GM19351 (cell line): Measurements from ENCODE around the gene CDH13.

Experiments
- ATAC-seq: cut with Tn5 transposase; IDR thresholded peaks from one replicate; pipeline ENCODE4 v1.9.1; 2021; ENCODE audit warnings: mild to moderate bottlenecking, moderate library complexity; ENCODE audit not compliant: unreplicated experiment

CDH13 gene

DNA sequence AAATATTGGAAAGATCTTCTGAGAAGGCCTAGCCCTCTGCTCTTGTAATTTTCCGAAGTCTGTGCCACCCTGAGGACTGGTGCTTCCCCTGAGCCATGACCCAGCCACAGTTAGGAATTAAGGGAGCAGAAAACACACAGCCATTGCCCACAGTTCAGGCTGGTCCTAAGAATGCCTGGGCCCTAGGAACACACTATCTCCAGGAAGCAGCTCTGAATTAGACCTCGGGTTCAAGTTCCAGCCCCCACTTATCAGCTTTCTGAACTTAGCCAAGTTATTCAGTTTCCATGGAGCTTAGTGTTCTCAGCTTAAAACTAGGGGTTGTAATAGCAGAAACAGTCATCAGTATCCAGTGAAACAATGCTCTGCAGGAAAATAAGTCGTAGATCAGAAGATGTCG is 56.0 kb downstream of the CDH13 start:
- no peak for ATAC-seq

DNA sequence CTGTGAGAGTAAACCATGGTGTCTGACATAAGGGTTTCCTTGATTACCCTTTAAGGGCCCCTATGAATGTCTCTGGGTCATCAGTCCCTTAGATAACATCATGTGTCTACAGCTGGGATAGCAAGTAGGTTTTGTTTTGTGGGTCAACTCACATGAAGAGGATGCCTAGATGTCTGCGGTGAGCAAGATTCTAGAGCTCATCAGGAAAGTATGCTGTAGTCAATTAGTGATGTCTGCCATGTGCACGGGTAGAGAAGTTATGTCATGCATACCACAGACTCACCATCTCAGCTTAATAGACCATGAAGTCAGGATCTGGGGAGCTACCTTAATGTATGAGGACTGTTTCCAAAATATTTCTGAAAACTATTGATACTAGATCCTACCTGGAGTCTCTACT is 57.5 kb downstream of the CDH13 start:
- ATAC-seq = no peak

DNA sequence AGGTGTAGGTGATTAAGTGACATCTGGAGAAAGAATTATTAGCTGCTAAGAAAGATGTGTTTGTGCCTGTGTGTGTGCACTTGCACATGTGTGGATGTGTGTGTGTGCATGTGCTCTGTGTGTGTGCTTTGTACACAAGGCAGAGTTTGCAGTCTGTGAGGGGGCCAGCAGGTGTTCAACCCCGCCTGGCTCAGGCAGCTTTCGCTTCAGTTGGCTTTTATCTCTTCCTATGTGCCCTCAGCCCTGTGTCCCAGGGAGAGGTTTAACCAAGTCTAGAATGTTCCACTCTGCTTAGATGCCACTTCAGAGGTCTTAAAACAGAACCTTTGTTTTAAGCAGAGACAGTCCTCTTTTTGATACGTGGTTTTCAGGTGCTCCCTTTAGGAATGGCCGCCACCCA is 58.8 kb downstream of the CDH13 start:
- ATAC-seq = no peak

DNA sequence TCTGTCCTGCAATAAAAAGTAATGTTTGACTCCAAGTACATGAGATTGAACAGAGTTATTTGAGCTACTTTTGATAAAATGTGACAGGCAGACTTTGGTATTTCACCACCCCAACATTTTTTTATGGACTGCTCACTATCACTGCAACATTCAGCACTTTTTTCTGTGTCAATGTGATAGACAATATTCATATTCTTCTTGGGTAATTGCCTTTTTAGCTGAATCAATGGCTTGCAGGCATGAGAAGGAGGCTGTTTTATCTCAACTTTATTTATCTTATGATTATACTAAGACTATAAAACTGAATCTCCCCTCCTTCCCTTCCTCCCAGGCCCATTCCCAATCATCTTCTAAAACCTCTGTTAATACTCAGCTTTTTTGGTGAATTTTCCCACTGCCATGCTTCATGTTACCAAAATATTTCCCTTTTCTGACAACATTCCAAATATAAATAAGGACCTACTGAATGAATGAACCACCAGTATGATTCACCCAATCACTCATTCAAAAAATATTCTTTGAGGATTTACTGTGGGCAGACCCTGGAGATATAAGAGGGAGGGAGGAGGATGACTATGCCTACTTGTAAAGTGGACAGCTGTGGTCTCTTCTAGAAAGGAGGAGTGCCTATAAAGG is 67.6 kb downstream of the CDH13 start:
- no peak for ATAC-seq

DNA sequence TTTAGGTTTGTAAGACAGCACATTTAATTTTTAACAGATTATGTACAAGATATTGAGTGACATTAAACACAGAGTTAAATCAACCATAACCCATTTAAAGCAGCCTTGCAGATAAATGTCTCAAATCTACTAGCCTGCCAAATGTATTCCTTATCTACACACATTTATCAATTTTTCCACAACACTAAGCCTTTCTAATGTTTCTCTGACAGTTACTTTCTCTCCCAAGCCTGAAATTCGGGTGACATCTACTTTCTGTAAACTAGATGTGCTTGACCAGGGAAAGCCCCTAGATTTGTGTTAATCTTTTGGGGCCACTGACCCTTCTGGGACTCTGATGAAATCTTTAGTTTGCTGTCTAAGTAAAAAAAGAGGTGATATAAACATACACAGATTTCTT is 69.0 kb downstream of the CDH13 start:
- ATAC-seq = no peak

DNA sequence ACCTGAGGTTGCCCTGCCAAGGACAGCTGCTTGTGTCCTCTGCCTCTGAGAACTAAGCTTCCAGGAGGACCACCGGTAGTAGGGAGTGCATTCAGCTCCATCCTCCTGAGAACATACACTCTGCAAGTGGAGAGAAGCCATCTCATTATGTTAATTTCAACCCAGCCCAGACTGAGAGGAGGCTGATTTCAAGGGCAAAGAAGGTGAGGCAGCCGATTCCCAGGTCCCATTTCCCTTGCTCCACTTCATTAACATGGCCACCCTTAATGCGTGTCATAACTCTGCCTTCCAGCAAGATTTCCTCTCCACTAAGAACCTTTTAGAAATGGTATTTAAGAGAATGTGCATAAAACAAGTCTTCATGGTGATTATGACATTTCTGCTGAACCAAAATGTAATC is 72.5 kb downstream of the CDH13 start:
- no peak for ATAC-seq

DNA sequence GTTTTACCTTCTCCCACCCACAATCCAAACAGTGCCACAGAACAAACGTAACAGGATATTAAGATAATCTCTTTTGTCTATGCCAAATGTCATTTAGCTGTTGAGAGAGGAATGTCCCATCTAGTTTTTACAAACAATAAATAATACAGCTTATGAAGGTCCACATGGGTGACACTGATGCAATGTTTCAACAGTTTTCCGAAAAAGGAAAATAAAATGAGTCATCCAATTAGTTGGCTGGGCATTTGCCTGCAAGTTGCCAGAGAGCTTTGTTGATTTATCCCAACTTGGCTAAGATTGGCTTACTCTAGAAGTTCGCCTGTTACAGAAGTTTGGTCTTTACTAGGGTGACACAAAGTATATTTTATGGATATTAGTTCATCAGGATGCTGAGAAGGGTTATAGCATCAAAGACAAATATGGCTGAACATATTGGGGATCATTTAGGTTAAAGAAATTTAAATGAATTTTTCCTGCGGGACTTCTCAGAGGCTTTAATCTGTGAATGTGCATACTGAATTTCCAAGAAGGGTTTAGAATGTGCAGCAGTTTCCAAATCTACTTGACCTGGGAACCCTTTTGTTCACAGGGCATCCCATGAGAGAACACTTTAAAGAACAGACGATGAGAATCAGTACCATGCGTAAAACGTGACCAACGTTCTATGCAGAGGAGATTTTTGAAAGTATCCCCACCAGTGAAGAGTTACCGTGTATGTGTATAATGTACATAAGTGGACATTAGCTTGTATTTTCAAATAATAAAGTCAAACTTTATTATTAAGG is 73.1 kb downstream of the CDH13 start:
- no peak for ATAC-seq

DNA sequence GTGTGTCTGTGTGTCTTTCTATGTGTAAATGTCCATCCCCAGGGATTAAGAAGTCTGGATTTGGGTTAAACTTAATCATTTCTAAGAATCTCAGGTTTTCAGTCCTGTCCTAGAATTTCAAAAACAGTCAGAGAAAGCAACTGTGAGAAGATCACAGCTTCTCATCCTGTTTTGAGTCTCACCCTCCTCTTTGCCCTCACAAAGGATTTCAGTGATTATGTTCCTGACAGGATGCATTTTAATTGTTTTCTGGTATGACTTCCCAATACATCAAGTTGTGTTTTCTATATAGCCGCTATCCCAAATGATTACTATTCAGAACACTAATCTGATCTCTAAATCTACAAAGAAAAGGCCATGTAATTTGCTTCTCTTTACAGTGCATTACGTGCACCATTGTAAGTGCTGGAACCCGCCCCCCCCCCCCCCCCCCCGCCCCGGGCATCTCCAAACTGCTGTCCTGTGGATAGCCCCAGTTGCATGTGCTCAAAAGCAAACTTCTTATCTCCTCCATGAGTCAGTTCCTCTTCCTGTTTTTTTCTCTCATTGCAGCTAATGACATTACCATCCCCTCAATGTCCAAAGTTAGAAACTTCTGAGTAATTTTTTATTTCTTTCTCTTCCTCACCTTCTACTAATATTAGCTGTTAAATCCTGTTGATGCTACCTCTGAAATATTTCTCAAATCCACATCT is 73.9 kb downstream of the CDH13 start:
- ATAC-seq = no peak

DNA sequence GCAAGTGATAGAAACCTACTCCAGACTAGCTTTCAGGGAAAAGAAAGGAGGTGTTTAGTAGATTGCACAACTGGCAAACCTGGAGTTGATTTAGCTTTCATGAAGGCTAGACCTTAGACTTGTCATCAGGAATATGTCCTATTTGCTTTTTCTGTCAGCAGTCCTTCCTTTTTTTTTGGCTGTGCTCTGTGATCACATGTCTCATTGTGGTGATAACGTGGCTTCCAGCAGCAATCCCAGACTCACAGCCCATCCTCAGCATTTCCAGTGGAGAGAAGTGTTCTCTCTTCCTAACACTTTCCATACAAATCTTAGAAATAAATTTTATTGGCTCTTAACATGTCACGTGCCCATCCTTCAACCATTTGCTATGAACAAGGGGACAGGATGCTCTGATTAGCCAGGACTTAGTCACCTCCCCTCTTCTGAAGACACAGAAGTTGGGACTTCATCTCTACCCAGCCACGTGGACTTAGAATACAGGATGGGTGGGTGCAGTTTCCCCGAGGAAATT is 74.7 kb downstream of the CDH13 start:
- no peak for ATAC-seq

DNA sequence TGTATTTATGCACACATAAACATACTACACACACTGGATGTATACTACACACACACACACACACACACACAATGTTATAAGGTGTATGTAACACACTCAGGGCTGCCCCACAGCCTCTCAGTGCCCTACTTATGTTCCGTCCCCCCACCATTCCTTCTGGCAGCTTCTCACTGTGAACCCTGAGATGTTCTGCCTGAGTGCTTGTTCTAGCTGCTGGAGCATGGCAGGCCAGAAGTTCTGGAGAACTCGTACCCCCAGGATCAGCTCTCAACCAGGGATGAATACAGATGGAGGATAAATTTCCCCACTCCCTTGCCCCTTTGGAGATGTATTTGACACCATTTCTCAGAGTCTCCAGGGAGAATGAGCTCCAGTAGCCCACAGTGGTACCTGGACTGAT is 76.4 kb downstream of the CDH13 start:
- ATAC-seq = no peak

DNA sequence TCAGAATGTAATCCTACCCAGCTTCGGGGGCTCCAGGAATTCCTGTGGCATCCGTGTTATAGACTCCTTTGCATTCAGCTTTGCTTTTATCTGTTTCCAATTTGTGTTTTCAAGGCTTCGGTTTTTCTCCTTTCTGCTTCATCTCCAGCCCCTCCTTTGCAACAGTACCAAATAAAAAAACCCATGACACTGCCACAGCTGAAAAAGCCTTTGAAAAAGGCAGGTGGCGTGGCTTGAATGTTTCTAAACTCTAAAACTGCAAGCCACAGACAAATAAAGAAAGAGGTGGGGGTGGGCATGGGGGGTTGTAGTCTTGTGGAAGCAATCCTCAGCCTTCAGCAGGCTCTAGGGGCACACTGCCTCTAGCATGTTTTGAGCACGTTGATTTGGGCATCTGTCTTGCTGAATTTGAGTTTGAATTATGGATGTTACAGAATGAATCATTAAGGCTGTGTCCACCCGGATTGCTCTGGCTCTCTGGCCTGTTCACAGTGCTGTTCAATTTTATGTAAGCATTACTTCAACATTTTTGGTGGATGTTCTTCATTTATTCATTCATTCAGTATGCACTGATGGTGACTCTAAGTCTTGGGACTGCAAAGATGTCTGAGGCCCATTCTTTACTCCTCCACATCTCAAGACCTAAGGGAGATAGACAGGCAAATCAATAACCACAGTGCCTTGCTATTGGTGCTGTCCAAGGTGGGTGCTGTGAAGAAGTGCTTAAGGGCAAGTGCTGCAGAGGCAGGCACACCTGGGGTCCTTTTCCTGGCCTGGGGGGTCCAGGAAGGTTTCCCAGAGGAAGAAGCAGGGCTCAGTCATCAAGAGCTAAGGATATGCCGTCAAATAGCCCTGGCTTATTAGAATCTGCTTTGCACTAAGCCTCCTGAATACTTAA is 77.4 kb downstream of the CDH13 start:
- ATAC-seq = no peak

DNA sequence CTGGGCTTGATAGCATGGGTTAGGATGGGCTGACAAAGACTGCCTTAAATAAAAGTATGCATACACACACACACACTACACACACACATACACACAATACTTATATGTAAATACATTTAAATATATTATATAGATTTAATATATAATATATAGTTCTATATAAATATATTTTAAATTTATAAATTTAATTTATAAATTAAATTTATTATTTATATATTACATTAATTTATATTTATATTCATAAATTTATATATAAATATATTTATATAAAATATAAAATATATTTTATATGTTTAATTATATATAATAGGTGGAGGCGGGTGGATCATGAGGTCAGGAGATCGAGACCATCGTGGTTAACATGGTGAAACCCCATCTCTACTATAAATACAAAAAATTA is 83.2 kb downstream of the CDH13 start:
- no peak for ATAC-seq

DNA sequence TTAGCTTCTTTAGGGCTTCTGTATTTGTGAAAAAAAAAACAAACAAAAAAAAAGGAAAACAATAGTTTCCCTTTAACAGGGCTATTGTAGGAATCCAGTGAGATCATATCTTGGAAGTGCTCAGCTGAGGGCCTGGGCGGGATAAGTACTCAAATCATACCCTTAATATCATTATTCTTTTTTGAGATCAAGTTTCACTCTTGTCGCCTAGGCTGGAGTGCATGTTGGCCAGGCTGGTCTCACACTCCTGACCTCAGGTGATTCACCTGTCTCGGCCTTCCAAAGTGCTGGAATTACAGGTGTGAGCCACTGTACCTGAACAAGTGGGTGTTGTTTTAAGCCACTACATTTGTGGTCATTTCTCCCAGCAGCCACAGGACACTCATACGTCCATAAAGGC is 87.0 kb downstream of the CDH13 start:
- no peak for ATAC-seq

DNA sequence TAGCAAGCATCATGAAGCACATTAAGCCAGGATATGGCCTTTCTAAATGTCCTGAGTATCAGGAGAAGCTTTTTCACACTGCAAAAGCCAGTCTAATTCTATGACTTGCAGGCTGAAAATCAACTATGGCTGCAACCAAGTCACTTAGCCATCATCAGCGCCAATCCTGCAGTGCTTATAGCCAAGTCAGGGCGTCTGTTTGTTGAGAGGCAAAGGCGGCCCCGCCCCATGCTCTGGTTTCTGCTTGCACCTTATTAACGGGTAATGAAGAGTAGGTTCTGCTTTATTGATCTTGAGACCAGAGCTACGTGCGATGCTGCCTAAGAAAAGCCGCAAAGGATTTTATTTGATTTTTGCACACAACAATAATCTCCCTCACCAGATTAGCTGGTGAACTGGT is 88.4 kb downstream of the CDH13 start:
- no peak for ATAC-seq

DNA sequence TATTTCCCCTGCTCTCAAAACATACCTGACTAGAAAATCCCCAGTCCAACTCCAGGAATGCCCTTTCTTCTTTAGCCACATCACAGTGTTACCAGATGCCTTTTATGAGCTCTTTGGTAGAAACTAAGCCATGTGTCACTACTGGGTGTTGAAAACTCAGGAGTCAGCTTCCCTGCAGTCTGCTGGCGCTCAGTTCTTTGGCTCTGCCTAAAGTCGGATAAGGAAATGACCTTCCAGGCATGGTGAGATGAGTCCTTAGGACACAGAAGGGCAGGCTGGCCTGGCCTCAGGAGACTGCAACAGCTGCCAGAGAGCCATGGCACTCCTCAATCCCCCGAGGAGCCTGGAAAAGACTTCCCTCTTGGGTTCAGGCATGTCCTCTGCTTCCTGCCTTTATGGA is 89.1 kb downstream of the CDH13 start:
- ATAC-seq = no peak

DNA sequence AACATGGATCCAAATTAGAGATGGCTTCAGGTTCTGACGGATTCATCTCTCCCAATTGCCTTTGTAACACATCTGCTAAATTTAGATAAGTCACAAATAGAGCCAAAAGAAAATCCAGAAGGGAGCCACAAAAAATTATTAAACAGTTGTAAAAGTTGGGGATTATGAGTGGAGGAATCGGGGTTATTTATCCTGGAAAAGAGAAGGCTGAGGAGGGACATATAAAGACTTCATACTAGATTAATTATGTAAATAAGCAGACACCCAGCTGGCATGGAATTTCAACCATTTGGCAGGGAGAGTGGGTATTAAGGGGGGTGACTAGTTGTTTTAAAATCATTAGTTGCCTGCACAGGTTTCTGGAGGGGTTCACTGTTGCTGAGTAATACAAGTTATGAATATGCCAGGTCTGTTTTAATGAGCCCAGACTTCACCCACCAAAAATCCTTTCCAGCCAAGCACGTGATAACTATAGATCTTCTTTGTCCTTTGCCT is 89.6 kb downstream of the CDH13 start:
- ATAC-seq = no peak

DNA sequence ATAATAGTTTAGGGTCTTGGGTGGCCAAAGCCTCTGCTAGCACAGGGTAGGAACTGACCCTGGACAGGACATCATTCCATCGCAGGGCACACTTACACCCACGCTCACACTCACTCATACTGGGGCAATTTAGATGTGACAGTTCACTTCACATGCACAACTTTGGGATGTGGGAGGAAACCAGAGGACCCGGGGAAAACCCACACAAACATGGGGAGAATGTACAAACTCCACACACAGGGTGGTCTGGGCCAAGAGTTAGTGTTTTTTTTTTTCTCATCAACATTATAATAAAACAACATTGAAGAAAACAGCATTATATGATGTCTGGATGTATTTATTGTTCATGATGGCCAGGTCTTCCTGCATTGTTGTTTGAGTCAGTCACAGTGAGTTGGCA is 93.6 kb downstream of the CDH13 start:
- no peak for ATAC-seq

DNA sequence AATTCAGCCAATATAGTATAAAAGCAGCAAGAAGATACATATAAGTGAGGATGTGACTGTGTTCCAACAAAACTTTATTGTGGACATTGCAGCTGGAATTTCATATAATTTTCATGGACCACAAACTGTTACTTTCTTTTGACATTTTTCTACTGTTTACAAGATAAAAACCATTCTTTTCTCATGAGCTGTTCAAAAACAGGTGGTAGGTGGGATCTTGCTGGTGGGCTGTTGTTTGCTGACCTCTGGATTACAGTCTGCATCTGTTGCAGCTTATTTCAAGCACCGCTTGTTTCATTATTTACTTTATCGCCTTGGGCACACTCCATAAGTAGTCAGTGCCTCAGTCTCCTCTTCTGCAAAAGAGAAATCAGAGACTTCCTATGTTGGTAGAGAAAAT is 99.5 kb downstream of the CDH13 start:
- no peak for ATAC-seq

DNA sequence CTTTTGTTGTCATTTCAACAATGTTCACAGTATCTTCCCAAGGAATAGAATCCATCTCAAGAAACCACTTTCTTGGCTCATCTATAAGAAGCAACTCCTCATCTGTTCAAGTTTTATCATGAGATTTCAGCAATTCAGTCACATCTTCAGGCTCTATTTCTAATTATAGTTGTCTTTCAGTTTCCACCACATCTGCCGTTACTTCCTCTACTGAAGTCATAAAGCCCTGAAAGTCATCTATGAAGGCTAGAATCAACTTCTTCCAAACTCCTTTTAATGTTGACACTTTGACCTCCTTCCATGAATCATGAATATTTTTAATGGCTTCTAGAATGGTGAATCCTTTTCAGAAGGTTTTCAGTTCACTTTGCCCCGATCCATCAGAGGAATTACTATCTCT is 102.1 kb downstream of the CDH13 start:
- peak; percentile 97 for ATAC-seq

DNA sequence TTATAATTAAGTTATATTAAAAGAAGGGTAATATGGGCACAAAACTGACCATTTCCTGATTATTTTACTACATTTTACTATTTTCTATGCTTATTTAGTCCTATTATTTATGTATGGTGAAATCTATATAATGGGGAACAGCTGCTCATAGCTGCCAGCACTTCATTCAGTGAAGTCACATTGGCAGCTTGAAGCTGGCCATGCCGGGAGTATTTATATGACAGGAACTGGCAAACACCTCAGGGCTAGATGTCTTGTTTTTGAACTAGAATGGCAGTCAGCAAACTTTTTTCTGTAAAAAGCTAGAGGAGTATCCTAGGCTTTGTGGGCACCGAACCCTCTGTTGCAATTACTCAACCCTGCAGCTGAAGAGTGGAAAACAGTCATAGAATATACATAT is 104.1 kb downstream of the CDH13 start:
- ATAC-seq = no peak

DNA sequence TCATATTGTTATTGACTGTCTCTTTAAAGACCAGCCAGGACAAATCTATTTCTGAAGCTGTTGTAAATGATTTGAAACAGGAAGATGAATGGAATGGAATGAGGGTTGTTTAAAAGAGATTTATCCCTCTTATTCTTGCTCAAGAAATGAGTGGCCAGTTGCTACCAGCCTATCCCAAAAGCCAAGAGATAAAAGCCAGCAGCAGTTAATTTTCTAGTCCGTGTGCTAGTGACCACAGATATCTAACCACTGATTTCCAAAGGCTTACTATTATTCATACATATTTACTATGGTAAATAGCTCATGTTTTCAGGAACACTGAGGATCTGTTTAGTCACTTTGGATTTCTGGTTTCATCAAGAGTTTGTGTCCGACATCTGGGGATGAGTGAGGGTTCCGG is 105.7 kb downstream of the CDH13 start:
- ATAC-seq = no peak
